Spleen (tissue), 11 donors: ENCODE data around the gene ZNF536. TPM values are rescaled to one million over a fixed set of nuclear protein-coding genes. Genes with fewer than 3 reads are reported as not detected.

ENCODE experiments used
- DNase-seq: peaks from one replicate; pipeline ENCODE4 v3.0.0-alpha.2; 2020
- H3K27ac ChIP-seq, 8 donors: fragments of 200-600 bp; sonication (generic) in 7 of 8; 1 replicate in 4 of 8; 2 replicates in 4 of 8; pipeline versions ENCODE4 v1.5.0 to v1.8.0; 2016 to 2021; ENCODE audit warnings: inconsistent platforms in 4 of 8, mild to moderate bottlenecking in 4 of 8, moderate library complexity in 1 of 8
- H3K27me3 ChIP-seq, 7 donors: fragments of 200-600 bp; sonication (generic) in 6 of 7; replicated peaks in 1 of 7; 1 replicate in 4 of 7; 2 replicates in 3 of 7; pipeline versions ENCODE4 v1.5.0 to v1.8.0; 2016 to 2021; ENCODE audit warnings: inconsistent platforms in 3 of 7, mild to moderate bottlenecking in 1 of 7
- H3K36me3 ChIP-seq, 6 donors: fragments of 200-600 bp; sonication (generic) in 5 of 6; 1 replicate in 4 of 6; 2 replicates in 2 of 6; pipeline versions ENCODE4 v1.5.0 to v1.8.0; 2016 to 2021; ENCODE audit warnings: inconsistent platforms in 2 of 6
- H3K4me1 ChIP-seq, 6 donors: fragments of 200-600 bp; sonication (generic) in 5 of 6; 1 replicate in 3 of 6; 2 replicates in 3 of 6; pipeline versions ENCODE4 v1.5.0 to v1.8.0; 2016 to 2021; ENCODE audit warnings: inconsistent platforms in 3 of 6
- H3K4me3 ChIP-seq, 8 donors: fragments of 200-600 bp; sonication (generic) in 7 of 8; 1 replicate in 4 of 8; 2 replicates in 4 of 8; pipeline versions ENCODE4 v1.5.0 to v1.8.0; 2016 to 2021; ENCODE audit warnings: inconsistent platforms in 4 of 8, mild to moderate bottlenecking in 4 of 8, moderate library complexity in 2 of 8
- H3K9me3 ChIP-seq, 8 donors: fragments of 200-600 bp; sonication (generic) in 7 of 8; 1 replicate in 4 of 8; 2 replicates in 4 of 8; pipeline versions ENCODE4 v1.5.0 to v1.8.0; 2016 to 2021; ENCODE audit warnings: inconsistent platforms in 4 of 8
- POLR2A ChIP-seq, 3 donors: fragments of 450-650 bp; IDR thresholded peaks; one replicate each; pipeline ENCODE4 v1.5.1; 2017; ENCODE audit warnings: antibody characterized with exemption in 3 of 3, mild to moderate bottlenecking in 1 of 3
- POLR2AphosphoS5 ChIP-seq, 3 donors: sonication (generic); formaldehyde crosslinking; IDR thresholded peaks; one replicate each; pipeline ENCODE4 v1.5.1; 2017; ENCODE audit warnings: antibody characterized with exemption in 3 of 3
- WGBS, 5 donors: extraction: QIAGEN DNeasy Blood & Tissue Kit in 3 of 5; methylation state at CpG; one replicate each; pipeline versions ENCODE4 v1.1.5 to v1.1.7; 2013 to 2018; 5-methylcytosine and 5-hydroxymethylcytosine counted together
- intact Hi-C: fragments of 100-400 bp; cut with DNase I; formaldehyde crosslinking; loops from one replicate; pipeline ENCODE4 v1.15.0; 2023; ENCODE audit warnings: low total_unique reads
- polyA plus RNA-seq, 3 donors: library from polyadenylated mRNA; stranded (reverse); fragments of 200-250 nt; gene quantifications; one replicate each; pipeline ENCODE4 v1.2.1, GENCODE V29; 2013
- total RNA-seq, 7 donors: library from RNA; depleted of rRNA in 3 of 7; stranded (reverse); fragments of >200 nt in 3 of 7; fragmentation: NEBNext Ultra II Directional in 4 of 7; extraction: Animal tissue kit (Norgen Biotek cat#: 25700) in 4 of 7; gene quantifications; one replicate each; pipeline versions ENCODE4 v1.1.0 to v1.2.1, GENCODE V29; 2016 to 2021
- TF ChIP-seq, protein P1 (sequence below), 11 experiments: fragments of 200-600 bp in 7 of 11; fragments of 450-650 bp in 4 of 11; sonication (generic) in 4 of 11; IDR thresholded peaks in 8 of 11; conservative IDR thresholded peaks in 3 of 11; 1 replicate in 7 of 11; 2 replicates in 4 of 11; pipeline versions ENCODE4 v1.4.0 to v1.8.0; 2016 to 2021; ENCODE audit warnings: antibody characterized with exemption in 11 of 11, inconsistent platforms in 4 of 11, mild to moderate bottlenecking in 1 of 11
- donor health status: healthy with polysubstance abuse.
- donor health status: DM: no; HTN: no; CAD: no; lungs with moderate emphysema.
- donor health status: DM: no; HTN: no; CAD: no.
- donor health status: Bipolar disorder and iron deficiency.
- donor health status: healthy.
- donor health status: DM: no; HTN: no; CAD: no.
- donor health status: DM: yes; HTN: yes; CAD: no.

The ZNF536 gene
- total and polyA plus RNA-seq, 10 donors = 0.13 to 4.1 (median 2.1) TPM

DNA sequence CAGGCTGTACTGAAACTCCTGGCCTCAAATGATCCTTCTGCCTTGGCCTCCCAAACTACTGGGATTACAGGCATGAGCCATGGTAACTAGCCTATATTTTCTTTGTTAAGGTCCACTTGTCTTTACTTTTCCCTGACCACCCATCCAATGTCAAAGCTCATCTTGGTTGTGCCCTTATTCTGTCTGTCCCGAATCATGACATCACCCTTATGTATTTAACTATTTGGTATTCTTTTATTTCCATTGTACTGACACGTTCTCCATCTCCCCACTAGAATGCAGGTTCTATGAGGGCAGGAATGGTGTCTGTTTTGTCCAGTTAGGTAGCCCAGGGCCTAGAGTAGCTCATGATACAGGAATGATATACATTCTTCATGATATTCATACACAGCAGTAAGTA is 104.8 kb downstream of the ZNF536 start:
- H3K27me3 ChIP-seq = peaks cover 0 to 7% (median 0%) of the 10 kb centered on the region in 7 donors
- H3K36me3 ChIP-seq = no peaks in the 10 kb centered on the region
- H3K9me3 ChIP-seq = peaks cover 0 to 26% (median 11%) of the 10 kb centered on the region in 8 donors
- 78 to 88% (median 85%) methylated on average over 2 of the region's 2 CpGs for WGBS, 5 donors
- peaks cover 0 to 7% (median 0%) of the 10 kb centered on the region in 6 donors for H3K4me1 ChIP-seq
- TF ChIP-seq POLR2AphosphoS5 (IDR thresholded peaks at IDR 0.05) (no peak), POLR2A (IDR thresholded peaks at IDR 0.05) (no peak)
- TF ChIP-seq, protein P1, sequence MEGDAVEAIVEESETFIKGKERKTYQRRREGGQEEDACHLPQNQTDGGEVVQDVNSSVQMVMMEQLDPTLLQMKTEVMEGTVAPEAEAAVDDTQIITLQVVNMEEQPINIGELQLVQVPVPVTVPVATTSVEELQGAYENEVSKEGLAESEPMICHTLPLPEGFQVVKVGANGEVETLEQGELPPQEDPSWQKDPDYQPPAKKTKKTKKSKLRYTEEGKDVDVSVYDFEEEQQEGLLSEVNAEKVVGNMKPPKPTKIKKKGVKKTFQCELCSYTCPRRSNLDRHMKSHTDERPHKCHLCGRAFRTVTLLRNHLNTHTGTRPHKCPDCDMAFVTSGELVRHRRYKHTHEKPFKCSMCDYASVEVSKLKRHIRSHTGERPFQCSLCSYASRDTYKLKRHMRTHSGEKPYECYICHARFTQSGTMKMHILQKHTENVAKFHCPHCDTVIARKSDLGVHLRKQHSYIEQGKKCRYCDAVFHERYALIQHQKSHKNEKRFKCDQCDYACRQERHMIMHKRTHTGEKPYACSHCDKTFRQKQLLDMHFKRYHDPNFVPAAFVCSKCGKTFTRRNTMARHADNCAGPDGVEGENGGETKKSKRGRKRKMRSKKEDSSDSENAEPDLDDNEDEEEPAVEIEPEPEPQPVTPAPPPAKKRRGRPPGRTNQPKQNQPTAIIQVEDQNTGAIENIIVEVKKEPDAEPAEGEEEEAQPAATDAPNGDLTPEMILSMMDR (IDR thresholded peaks at IDR 0.05 in 8 of 11, conservative IDR thresholded peaks at IDR 0.05 in 3 of 11) = no peak
- H3K4me3 ChIP-seq = no peak overlapping the region
- intact Hi-C loops = no loop called here
- H3K27ac ChIP-seq = no peak overlapping the region
- no peak for DNase-seq

GRCh38 chr19:30479231-30479630 is 107.0 kb downstream of the ZNF536 start:
- no peak overlapping the region for H3K4me3 ChIP-seq
- 37 to 48% (median 44%) methylated on average over 7 of the region's 7 CpGs for WGBS, 5 donors
- intact Hi-C loops = no loop called here

DNA sequence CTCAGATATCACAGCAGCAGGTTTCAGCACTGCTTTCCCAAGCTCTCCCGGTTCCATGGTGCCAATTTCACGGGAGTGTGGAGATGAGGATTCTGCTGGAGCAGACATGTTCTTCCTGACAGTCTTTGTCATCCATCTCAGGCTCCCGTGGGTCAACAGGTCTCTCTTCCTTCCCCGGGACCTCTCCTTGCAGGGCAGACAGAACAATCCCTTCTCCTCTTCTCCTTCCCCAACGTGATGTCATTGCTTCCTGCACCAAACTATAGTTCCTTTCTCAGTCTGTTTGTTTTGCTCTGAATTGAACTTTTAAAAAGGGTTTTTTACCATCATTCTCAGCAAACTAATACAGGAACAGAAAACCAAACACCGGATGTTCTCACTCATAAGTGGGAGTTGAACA is 107.9 kb downstream of the ZNF536 start:
- no peaks in the 10 kb centered on the region for H3K36me3 ChIP-seq
- H3K27ac ChIP-seq = no peak overlapping the region
- TF ChIP-seq POLR2A (IDR thresholded peaks at IDR 0.05) = no peak
- no peak for TF ChIP-seq POLR2AphosphoS5 (IDR thresholded peaks at IDR 0.05)
- TF ChIP-seq, protein P1 (IDR thresholded peaks at IDR 0.05 in 8 of 11, conservative IDR thresholded peaks at IDR 0.05 in 3 of 11) = no peak
- WGBS, 5 donors = 20 to 23% (median 22%) methylated on average over 6 of the region's 6 CpGs
- H3K4me3 ChIP-seq = no peak overlapping the region
- intact Hi-C loops = no loop called here
- H3K27me3 ChIP-seq = peaks cover 0 to 7% (median 0%) of the 10 kb centered on the region in 7 donors
- H3K9me3 ChIP-seq = peaks cover 0 to 4% (median 0%) of the 10 kb centered on the region in 8 donors
- peaks cover 0 to 7% (median 0%) of the 10 kb centered on the region in 6 donors for H3K4me1 ChIP-seq
- DNase-seq = no peak

More at GRCh38 chr19:30479231-30479630, 107.0 kb downstream of the ZNF536 start:
- Histone ChIP-seq H3K27ac (no peak overlapping the region), H3K27me3 (peaks cover 0 to 7% (median 0%) of the 10 kb centered on the region in 7 donors), H3K9me3 (peaks cover 0 to 5% (median 0%) of the 10 kb centered on the region in 8 donors), H3K36me3 (no peaks in the 10 kb centered on the region), H3K4me1 (peaks cover 0 to 7% (median 0%) of the 10 kb centered on the region in 6 donors)
- DNase-seq = no peak
- TF ChIP-seq, protein P1 (IDR thresholded peaks at IDR 0.05 in 8 of 11, conservative IDR thresholded peaks at IDR 0.05 in 3 of 11) = no peak
- no peak for TF ChIP-seq POLR2A (IDR thresholded peaks at IDR 0.05)
- TF ChIP-seq POLR2AphosphoS5 (IDR thresholded peaks at IDR 0.05) = no peak

DNA sequence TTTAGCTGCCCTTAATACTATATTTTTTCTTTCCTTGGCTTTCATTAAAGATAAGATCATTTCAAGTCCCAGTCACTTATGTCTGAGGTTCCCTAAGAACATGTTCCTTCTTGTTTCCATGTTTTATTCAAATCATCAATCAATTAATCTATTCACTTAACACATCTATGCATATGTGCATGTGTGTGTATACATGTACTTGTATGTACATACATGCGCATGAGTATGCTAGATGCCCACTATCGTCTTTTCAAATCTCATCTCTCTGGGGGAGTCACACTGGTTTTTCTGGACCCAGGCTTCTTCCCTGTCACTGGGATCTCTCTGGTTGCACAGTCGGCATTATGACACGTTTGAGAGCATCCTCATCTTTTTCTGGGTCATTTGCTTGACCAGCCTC is 108.9 kb downstream of the ZNF536 start:
- intact Hi-C loops = no loop called here
- peaks cover 0 to 7% (median 0%) of the 10 kb centered on the region in 6 donors for H3K4me1 ChIP-seq
- H3K4me3 ChIP-seq = no peak overlapping the region
- no peak overlapping the region for H3K27ac ChIP-seq
- no peak for DNase-seq
- TF ChIP-seq, protein P1 (IDR thresholded peaks at IDR 0.05 in 8 of 11, conservative IDR thresholded peaks at IDR 0.05 in 3 of 11) = no peak
- TF ChIP-seq POLR2A (IDR thresholded peaks at IDR 0.05) (no peak), POLR2AphosphoS5 (IDR thresholded peaks at IDR 0.05) (no peak)
- peaks cover 0 to 4% (median 0%) of the 10 kb centered on the region in 8 donors for H3K9me3 ChIP-seq
- H3K27me3 ChIP-seq = peaks cover 0 to 8% (median 0%) of the 10 kb centered on the region in 7 donors
- 88 to 97% (median 90%) methylated on average over 4 of the region's 4 CpGs for WGBS, 5 donors
- H3K36me3 ChIP-seq = no peaks in the 10 kb centered on the region
